ENCODE results near the gene PAM.

The PAM gene

DNA sequence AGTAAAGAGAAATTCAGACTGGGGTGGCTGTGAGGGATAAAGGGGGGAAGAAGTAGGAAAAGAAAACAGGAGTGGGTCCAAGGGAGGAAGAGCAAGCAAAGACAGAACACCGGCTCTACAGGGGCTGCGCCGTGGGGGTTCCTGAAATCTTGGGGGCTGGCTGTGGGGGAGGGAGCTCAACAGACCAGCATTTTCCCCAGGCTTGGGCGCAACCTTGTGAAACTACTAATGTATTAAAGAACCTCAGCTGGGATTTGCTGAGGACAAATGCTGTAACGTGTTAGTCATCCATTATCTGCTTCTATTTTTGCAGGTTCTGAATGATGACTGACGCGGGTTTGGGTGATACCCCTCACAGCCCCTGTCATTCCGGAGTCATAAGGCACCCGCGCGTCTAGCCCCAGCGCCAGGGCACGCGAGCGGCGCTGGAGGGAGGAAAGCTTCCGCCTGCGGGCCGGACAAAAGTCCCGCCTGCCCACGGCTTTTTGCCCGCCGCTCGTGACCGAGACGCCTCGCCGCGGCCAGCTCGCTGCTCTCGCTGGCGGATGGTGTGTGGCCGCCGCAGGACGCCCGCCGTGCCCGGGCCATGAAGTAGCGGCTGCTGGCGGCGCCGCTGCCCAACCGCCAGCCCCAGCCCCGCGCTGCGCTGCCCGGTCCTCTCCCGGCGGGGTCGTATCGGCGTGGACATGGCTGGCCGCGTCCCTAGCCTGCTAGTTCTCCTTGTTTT is 110.6 kb downstream of the PAM start:
- TF ChIP-seq, protein P1, sequence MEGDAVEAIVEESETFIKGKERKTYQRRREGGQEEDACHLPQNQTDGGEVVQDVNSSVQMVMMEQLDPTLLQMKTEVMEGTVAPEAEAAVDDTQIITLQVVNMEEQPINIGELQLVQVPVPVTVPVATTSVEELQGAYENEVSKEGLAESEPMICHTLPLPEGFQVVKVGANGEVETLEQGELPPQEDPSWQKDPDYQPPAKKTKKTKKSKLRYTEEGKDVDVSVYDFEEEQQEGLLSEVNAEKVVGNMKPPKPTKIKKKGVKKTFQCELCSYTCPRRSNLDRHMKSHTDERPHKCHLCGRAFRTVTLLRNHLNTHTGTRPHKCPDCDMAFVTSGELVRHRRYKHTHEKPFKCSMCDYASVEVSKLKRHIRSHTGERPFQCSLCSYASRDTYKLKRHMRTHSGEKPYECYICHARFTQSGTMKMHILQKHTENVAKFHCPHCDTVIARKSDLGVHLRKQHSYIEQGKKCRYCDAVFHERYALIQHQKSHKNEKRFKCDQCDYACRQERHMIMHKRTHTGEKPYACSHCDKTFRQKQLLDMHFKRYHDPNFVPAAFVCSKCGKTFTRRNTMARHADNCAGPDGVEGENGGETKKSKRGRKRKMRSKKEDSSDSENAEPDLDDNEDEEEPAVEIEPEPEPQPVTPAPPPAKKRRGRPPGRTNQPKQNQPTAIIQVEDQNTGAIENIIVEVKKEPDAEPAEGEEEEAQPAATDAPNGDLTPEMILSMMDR (IDR thresholded peaks at IDR 0.05), result no peak

- TF ChIP-seq, protein P1 (IDR thresholded peaks at IDR 0.05), result no peak
Measured at GRCh38 chr5:102866237-102866600, 111.1 kb downstream of the PAM start.

- TF ChIP-seq, protein P1 (IDR thresholded peaks at IDR 0.05), result no peak
Measured at GRCh38 chr5:102867992-102868662, 113.0 kb downstream of the PAM start.

DNA sequence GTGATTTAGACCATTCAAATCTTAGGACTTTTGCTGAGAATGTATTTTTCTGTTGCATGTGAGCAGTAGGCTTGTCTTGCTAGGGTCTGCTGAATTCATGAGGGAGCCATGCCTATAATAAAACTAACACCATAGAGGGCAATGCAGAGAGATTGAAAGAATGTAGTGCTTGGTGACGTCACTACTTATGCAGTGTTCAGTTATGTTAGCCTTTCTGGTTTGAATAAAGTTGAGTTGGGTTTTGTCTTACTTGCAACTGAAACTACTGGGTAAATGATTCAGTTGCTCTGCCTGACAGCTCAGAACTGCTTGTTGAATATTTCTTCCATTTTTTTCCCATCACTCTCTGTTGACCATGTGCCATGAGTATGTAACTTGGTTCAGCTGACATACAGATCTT is 114.1 kb downstream of the PAM start:
- TF ChIP-seq, protein P1 (IDR thresholded peaks at IDR 0.05), result no peak

DNA sequence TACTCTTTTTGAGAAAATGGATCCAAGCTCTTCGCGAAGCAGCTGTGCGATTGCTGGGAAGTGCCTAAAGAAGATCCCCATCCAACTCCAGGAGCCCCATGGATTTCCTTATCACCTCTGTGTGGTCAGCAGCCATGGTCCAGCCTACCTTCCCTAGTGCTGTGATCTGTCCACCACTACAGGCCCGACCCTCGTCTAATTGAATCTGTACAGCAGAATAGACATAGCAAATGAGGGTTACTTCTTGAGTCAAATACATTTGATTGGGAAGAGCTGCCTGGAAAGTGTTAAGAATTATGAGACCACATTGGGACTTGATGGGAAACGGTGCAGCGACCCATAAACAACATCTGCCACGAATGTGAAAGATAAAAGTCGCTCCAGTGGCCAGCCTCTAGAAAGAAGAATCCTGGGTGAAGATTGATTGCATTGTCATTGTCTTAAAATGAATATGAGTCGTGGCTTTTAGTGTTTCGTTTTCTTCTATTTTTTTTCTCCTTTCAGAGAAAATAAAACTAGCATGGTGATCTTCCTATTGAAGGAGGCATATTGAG is 118.4 kb downstream of the PAM start:
- TF ChIP-seq, protein P1 (IDR thresholded peaks at IDR 0.05), result no peak

- TF ChIP-seq, protein P1 (IDR thresholded peaks at IDR 0.05), result no peak
Measured at GRCh38 chr5:102874054-102874453, 118.9 kb downstream of the PAM start.

- TF ChIP-seq, protein P1 (IDR thresholded peaks at IDR 0.05), result no peak
Measured at GRCh38 chr5:102875721-102876123, 120.6 kb downstream of the PAM start.

Measured in LNCAP (cell line).